Measurements from ENCODE around the gene ADAMTS8.
"Not testable (repeated sequence)": the region's sequence is repeated elsewhere in the genome, so short reads cannot be mapped to it uniquely, and the experiment has no call there.

Gene ADAMTS8

DNA sequence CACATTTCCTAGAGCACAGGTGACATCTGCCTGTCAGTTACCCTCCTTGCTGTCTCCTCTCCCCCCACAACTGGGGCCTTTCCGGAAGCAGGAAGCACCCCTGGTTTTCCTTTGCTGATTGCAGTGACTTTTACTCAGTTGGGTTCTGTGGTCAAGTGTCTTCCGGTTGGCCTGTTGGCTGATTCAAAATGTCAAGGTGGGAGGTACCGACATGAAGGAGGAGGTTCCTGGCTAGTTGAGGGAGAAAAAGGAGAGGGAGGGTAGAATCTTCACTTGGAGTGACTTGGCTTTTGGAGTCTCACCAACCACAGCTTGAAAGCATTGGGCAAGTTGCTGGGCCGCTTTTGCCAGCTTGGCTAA lies 10.7 kb upstream of the ADAMTS8 start:
- no peaks in the 10 kb centered on the region for H3K9me3 ChIP-seq (ENCODE audit: low read length)
- no peak overlapping the region for H2AFZ ChIP-seq (ENCODE audit: low read depth, low read length)
- no peaks in the 10 kb centered on the region for H3K36me3 ChIP-seq (ENCODE audit: insufficient read depth, low read length)
- no peak overlapping the region for H3K4me3 ChIP-seq (ENCODE audit: low read length)
- no peaks in the 10 kb centered on the region for H3K27me3 ChIP-seq (ENCODE audit: insufficient read depth, low read length)
- H3K4me1 ChIP-seq (ENCODE audit: insufficient read depth, low read length), result peaks cover 3% of the 10 kb centered on the region

DNA sequence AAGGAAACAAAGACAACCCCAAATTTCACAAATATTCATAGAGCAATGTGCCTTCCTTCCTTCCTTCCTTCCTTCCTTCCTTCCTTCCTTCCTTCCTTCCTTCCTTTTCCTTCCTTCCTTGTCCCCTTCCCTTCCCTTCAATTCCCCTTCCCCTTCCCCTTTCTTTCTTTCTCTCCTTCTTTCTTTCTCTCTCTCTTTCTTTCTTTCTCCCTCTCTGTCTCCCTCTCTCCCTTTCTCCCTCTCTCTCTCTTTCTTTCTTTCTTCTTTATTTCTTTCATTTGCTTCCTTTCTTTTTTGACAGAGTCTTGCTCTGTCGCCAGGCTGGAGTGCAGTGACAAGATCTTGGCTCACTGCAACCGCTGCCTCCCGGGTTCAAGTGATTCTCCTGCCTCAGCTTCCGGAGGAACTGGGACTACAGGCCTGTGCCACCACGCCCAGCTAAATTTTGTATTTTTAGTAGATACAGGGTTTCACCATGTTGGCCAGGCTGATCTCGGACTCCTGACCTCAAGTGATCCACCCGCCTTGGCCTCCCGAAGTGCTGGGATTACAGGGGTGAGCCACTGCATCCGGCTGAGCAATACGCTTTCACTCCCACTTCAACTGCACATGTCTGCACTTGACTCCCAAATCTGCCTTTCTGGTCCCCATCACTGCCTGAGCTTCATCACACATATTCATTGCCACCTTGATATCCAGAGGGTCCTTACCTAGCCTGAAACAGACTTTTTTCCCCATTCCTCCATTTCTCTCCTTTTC lies 10.2 kb upstream of the ADAMTS8 start:
- H3K36me3 ChIP-seq (ENCODE audit: insufficient read depth, low read length); H3K27me3 ChIP-seq (ENCODE audit: insufficient read depth, low read length); H2AFZ ChIP-seq (ENCODE audit: low read depth, low read length); H3K4me1 ChIP-seq (ENCODE audit: insufficient read depth, low read length); H3K4me3 ChIP-seq (ENCODE audit: low read length); H3K9me3 ChIP-seq (ENCODE audit: low read length): not testable (repeated sequence)

DNA sequence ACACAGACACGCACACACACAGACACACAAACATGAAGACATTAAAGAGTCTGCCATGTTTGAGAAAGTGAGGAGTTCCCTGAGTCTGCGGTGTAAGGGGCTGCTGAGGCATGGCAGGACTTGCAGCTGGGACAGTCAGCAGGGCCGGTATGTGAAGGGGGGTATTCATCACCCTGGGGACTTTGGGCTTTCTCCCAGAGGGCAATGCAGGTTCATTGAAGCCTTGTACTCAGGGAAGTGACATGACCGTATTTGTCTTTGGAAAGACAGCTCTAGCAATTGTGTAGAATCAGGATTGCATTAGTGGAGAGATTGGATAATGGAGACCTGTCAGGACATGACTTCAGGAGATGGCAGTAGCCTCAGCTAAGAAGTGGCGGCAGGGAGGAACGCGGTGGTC lies 9.4 kb upstream of the ADAMTS8 start:
- Histone ChIP-seq H3K36me3 (ENCODE audit: insufficient read depth, low read length) (no peaks in the 10 kb centered on the region), H3K4me1 (ENCODE audit: insufficient read depth, low read length) (peaks cover 3% of the 10 kb centered on the region), H3K9me3 (ENCODE audit: low read length) (no peaks in the 10 kb centered on the region), H3K27me3 (ENCODE audit: insufficient read depth, low read length) (no peaks in the 10 kb centered on the region), H3K4me3 (ENCODE audit: low read length) (no peak overlapping the region), H2AFZ (ENCODE audit: low read depth, low read length) (no peak overlapping the region)

- no peak overlapping the region for H3K4me3 ChIP-seq (ENCODE audit: low read length)
- H3K9me3 ChIP-seq (ENCODE audit: low read length), result no peaks in the 10 kb centered on the region
- no peak overlapping the region for H2AFZ ChIP-seq (ENCODE audit: low read depth, low read length)
- no peaks in the 10 kb centered on the region for H3K27me3 ChIP-seq (ENCODE audit: insufficient read depth, low read length)
- H3K4me1 ChIP-seq (ENCODE audit: insufficient read depth, low read length), result peaks cover 3% of the 10 kb centered on the region
- H3K36me3 ChIP-seq (ENCODE audit: insufficient read depth, low read length), result no peaks in the 10 kb centered on the region
These were observed 7.8 kb upstream of the ADAMTS8 start for GRCh38 chr11:130436171-130436570.

DNA sequence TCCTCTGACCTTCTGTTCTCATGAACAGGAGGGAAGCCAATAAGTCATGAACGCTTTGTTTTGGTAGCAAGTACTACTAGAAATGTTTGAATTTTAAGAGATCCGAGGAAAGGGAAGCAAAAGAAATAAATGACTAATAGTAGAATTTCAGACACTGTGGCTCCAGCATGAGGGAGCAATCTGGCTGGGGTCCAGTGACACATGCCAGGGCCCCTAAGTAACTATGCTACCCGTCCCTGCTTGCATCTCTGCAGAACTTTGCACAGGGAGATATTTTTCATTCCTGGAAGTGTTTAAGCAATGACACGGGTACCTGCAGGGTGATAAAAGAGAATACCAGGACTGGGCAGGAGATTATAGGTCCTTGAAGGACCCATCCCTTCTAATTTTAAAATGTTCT lies 7.3 kb upstream of the ADAMTS8 start:
- Histone ChIP-seq H2AFZ (ENCODE audit: low read depth, low read length) (no peak overlapping the region), H3K36me3 (ENCODE audit: insufficient read depth, low read length) (no peaks in the 10 kb centered on the region), H3K9me3 (ENCODE audit: low read length) (no peaks in the 10 kb centered on the region), H3K4me1 (ENCODE audit: insufficient read depth, low read length) (peaks cover 3% of the 10 kb centered on the region), H3K27me3 (ENCODE audit: insufficient read depth, low read length) (no peaks in the 10 kb centered on the region), H3K4me3 (ENCODE audit: low read length) (no peak overlapping the region)

DNA sequence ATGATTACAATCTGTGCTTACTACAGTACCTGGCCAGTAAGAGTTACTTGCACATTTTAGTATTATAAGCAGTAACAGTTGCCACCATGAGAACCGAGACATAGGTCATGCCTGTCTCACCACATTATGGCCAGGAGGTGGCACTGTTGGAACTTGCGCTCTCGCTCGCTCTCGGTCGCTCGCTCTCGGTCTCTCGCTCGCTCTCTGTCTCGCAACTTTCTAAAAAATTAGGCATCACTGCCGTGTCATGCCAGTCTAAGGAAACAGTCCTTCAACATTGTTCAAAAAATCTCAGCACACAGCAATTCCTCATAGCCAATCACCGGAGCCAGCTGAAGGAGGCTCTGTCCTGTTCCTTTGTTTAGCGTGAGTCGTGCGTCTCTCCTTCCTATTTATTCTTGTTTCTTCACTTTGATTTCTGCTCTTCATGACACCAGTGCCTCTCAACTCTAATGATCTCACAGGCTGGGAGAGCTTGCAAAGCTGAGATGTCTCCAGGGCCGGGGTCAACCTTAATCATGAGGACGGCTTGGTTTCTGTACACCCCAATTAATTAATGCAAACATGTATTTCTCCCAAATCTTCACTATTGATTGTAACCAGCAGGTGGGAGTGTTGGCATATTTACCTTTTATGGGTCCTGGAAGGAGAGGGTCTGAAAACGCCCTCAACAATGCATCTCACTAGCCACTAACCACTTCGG lies 6.3 kb upstream of the ADAMTS8 start:
- Histone ChIP-seq H3K9me3 (ENCODE audit: low read length) (no peaks in the 10 kb centered on the region), H2AFZ (ENCODE audit: low read depth, low read length) (peak overlapping the region; percentile 98), H3K36me3 (ENCODE audit: insufficient read depth, low read length) (no peaks in the 10 kb centered on the region), H3K4me3 (ENCODE audit: low read length) (peak overlapping the region; percentile 76), H3K4me1 (ENCODE audit: insufficient read depth, low read length) (peaks cover 3% of the 10 kb centered on the region), H3K27me3 (ENCODE audit: insufficient read depth, low read length) (peaks cover 9% of the 10 kb centered on the region)

DNA sequence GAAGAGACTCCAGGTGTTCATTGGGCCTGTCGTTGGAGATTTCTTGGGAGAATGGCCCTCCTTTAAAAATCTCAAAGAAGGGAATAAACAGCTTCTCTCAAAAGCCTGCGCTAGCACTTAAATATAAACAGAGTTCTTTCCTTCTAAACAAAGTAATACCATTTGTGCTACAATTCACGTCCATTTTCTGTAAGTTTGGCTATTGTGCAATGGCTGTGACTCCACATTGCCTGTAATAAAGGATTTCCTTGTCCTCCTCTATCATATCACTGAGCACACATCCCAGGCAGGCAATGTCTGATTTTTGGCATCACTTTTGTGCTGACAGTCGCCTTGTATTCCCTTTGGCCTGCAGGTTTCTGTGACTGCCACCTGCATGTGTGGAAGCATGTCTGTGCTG lies 4.9 kb upstream of the ADAMTS8 start:
- no peak overlapping the region for H3K4me3 ChIP-seq (ENCODE audit: low read length)
- peaks cover 7% of the 10 kb centered on the region for H3K4me1 ChIP-seq (ENCODE audit: insufficient read depth, low read length)
- no peak overlapping the region for H2AFZ ChIP-seq (ENCODE audit: low read depth, low read length)
- H3K9me3 ChIP-seq (ENCODE audit: low read length), result no peaks in the 10 kb centered on the region
- H3K27me3 ChIP-seq (ENCODE audit: insufficient read depth, low read length), result peaks cover 22% of the 10 kb centered on the region
- H3K36me3 ChIP-seq (ENCODE audit: insufficient read depth, low read length), result no peaks in the 10 kb centered on the region

- H3K4me1 ChIP-seq (ENCODE audit: insufficient read depth, low read length), result peaks cover 10% of the 10 kb centered on the region
- no peaks in the 10 kb centered on the region for H3K9me3 ChIP-seq (ENCODE audit: low read length)
- H2AFZ ChIP-seq (ENCODE audit: low read depth, low read length), result no peak overlapping the region
- no peak overlapping the region for H3K4me3 ChIP-seq (ENCODE audit: low read length)
- H3K27me3 ChIP-seq (ENCODE audit: insufficient read depth, low read length), result peaks cover 34% of the 10 kb centered on the region
- no peaks in the 10 kb centered on the region for H3K36me3 ChIP-seq (ENCODE audit: insufficient read depth, low read length)
These were observed 3.4 kb upstream of the ADAMTS8 start for GRCh38 chr11:130431801-130432200.

DNA sequence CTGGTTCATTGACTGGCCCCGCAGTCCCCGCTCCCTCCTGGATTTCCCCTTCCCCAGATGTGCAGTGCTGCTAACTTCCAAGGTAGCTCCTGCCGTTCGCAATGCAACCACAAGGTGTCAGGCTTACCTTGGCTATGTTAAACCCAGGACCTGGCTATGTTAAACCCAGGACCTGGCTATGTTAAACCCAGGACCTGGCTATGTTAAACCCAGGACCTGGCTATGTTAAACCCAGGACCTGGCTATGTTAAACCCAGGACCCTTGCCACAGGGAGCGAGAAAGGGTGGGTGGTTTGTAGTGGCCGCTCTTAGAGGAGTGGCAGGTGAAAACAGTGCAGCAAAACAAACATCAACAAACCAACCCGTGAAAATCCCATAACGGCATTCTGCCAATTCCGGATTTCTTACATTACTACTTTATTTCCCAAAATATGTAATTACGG lies 2.9 kb upstream of the ADAMTS8 start:
- no peak overlapping the region for H2AFZ ChIP-seq (ENCODE audit: low read depth, low read length)
- H3K27me3 ChIP-seq (ENCODE audit: insufficient read depth, low read length), result peaks cover 39% of the 10 kb centered on the region
- H3K9me3 ChIP-seq (ENCODE audit: low read length), result no peaks in the 10 kb centered on the region
- no peak overlapping the region for H3K4me3 ChIP-seq (ENCODE audit: low read length)
- peaks cover 10% of the 10 kb centered on the region for H3K4me1 ChIP-seq (ENCODE audit: insufficient read depth, low read length)
- H3K36me3 ChIP-seq (ENCODE audit: insufficient read depth, low read length), result no peaks in the 10 kb centered on the region

- no peaks in the 10 kb centered on the region for H3K9me3 ChIP-seq (ENCODE audit: low read length)
- no peaks in the 10 kb centered on the region for H3K36me3 ChIP-seq (ENCODE audit: insufficient read depth, low read length)
- H3K4me3 ChIP-seq (ENCODE audit: low read length), result no peak overlapping the region
- no peak overlapping the region for H2AFZ ChIP-seq (ENCODE audit: low read depth, low read length)
- H3K4me1 ChIP-seq (ENCODE audit: insufficient read depth, low read length), result peaks cover 10% of the 10 kb centered on the region
- H3K27me3 ChIP-seq (ENCODE audit: insufficient read depth, low read length), result peaks cover 50% of the 10 kb centered on the region
These were observed 1.6 kb upstream of the ADAMTS8 start for GRCh38 chr11:130429983-130430382.

DNA sequence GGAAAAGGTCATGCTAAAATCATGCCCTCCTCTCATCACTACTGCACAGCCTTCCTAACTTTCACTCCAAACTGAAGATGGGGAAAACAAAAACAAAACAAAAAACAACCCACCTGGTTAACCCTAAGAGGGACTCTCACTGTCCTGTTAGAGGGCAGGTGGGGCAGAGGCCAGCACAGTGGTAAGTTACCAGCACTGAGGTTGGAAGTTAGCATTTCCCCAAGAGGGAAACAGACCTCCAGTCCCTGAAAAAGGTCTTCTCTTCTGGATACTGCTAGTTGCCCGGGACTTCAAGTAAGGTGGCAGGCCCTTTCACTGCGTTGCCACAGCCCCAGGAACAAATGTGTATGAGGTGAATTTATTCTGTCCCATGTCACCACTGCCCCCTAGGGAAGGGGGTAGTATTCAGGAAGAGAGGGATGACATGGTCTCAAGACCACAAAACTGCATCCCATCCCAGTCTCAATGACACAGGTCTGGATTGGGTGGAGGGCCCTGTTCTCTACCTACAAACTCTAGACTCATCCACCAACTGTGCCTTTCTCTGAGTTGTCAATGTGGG lies 792 bp upstream of the ADAMTS8 start:
- Histone ChIP-seq H3K9me3 (ENCODE audit: low read length) (no peaks in the 10 kb centered on the region), H3K4me3 (ENCODE audit: low read length) (no peak overlapping the region), H2AFZ (ENCODE audit: low read depth, low read length) (no peak overlapping the region), H3K4me1 (ENCODE audit: insufficient read depth, low read length) (peaks cover 8% of the 10 kb centered on the region), H3K27me3 (ENCODE audit: insufficient read depth, low read length) (peaks cover 58% of the 10 kb centered on the region), H3K36me3 (ENCODE audit: insufficient read depth, low read length) (no peaks in the 10 kb centered on the region)

GRCh38 chr11:130427581-130428315 lies 661 bp downstream of the ADAMTS8 start:
- H3K27me3 ChIP-seq (ENCODE audit: insufficient read depth, low read length), result peaks cover 71% of the 10 kb centered on the region
- H3K4me3 ChIP-seq (ENCODE audit: low read length), result peak overlapping the region; percentile 34
- H2AFZ ChIP-seq (ENCODE audit: low read depth, low read length), result peak overlapping the region; percentile 74
- H3K36me3 ChIP-seq (ENCODE audit: insufficient read depth, low read length), result no peaks in the 10 kb centered on the region
- H3K9me3 ChIP-seq (ENCODE audit: low read length), result no peaks in the 10 kb centered on the region
- peaks cover 8% of the 10 kb centered on the region for H3K4me1 ChIP-seq (ENCODE audit: insufficient read depth, low read length)

DNA sequence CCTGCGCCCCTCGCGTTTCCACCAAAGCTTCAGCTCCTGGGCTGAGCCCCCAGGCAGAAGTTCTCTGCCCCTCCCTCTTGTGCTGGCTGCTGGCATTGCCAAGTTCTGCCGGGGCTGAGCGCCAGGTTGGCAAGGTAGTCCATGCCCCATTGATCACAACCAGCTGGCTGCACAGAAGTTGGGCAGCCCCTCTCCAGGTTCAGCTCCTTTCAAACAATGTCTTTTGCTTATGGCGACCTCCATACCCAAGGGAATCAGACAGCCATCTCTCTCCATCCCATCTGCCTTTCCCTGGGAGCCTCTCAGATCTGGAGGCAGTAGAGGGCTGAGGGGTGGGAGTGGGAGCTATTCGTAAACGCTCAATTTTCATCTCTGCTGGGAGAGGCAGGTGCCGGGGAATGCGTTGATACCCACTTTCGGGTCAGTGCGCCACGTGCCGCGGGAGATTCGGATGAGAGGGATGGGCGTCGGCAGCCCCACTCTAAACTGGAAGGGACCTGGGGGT lies 1.5 kb downstream of the ADAMTS8 start:
- Histone ChIP-seq H3K4me1 (ENCODE audit: insufficient read depth, low read length) (peaks cover 8% of the 10 kb centered on the region), H3K36me3 (ENCODE audit: insufficient read depth, low read length) (no peaks in the 10 kb centered on the region), H3K27me3 (ENCODE audit: insufficient read depth, low read length) (peaks cover 75% of the 10 kb centered on the region), H3K4me3 (ENCODE audit: low read length) (no peak overlapping the region), H3K9me3 (ENCODE audit: low read length) (no peaks in the 10 kb centered on the region), H2AFZ (ENCODE audit: low read depth, low read length) (no peak overlapping the region)
